Thyroid gland (tissue), 4 donors: ENCODE data around the gene BABAM1.

ENCODE experiments used
- CTCF ChIP-seq, 6 experiments: fragments of 200-600 bp in 3 of 6; fragments of 450-650 bp in 3 of 6; sonication (generic) in 3 of 6; IDR thresholded peaks; one replicate each; pipeline ENCODE4 v1.5.1; 2016 to 2019; ENCODE audit warnings: antibody characterized with exemption in 6 of 6, mild to moderate bottlenecking in 2 of 6, inconsistent platforms in 1 of 6, moderate library complexity in 1 of 6
- POLR2A ChIP-seq, 2 donors: fragments of 450-650 bp; IDR thresholded peaks; one replicate each; pipeline ENCODE4 v1.6.1; 2017; ENCODE audit warnings: antibody characterized with exemption in 2 of 2, mild to moderate bottlenecking in 2 of 2, moderate library complexity in 1 of 2

GRCh38 chr19:17318966-17319365 lies 51.7 kb downstream of the BABAM1 start:
- TF ChIP-seq CTCF (IDR thresholded peaks at IDR 0.05) (no peak), POLR2A (IDR thresholded peaks at IDR 0.05) (no peak)
